Smooth muscle cell (in vitro differentiated cells): Measurements from ENCODE around the gene SPSB2. TPM values are rescaled to one million over a fixed set of nuclear protein-coding genes. Genes with fewer than 3 reads are reported as not detected.

Source experiments
- DNase-seq: peaks from one replicate; lab custom pipeline; 2025; ENCODE audit not compliant: unreplicated experiment; lab: John Stamatoyannopoulos, UW
- H2AFZ ChIP-seq: fragments of 200-600 bp; sonication (generic); 2 replicates; pipeline ENCODE4 v1.6.0; 2016; ENCODE audit warnings: antibody characterized with exemption, low read depth, mild to moderate bottlenecking
- H3F3A ChIP-seq: fragments of 200-600 bp; sonication (generic); 2 replicates; pipeline ENCODE4 v1.6.0; 2017; ENCODE audit warnings: antibody characterized with exemption, low read depth
- H3K27ac ChIP-seq: fragments of 200-600 bp; sonication (generic); 2 replicates; pipeline ENCODE4 v1.5.1; 2016; ENCODE audit warnings: low read depth, mild to moderate bottlenecking
- H3K27me3 ChIP-seq: fragments of 200-600 bp; sonication (generic); 2 replicates; pipeline ENCODE4 v1.6.1; 2016; ENCODE audit warnings: low read depth, mild to moderate bottlenecking
- H3K36me3 ChIP-seq: fragments of 200-600 bp; sonication (generic); 2 replicates; pipeline ENCODE4 v1.5.1; 2016; ENCODE audit warnings: low read depth
- H3K4me1 ChIP-seq: fragments of 200-600 bp; sonication (generic); 2 replicates; pipeline ENCODE4 v1.5.1; 2016; ENCODE audit warnings: low read depth
- H3K4me2 ChIP-seq: fragments of 200-600 bp; sonication (generic); 2 replicates; pipeline ENCODE4 v1.6.0; 2016; ENCODE audit warnings: mild to moderate bottlenecking
- H3K4me3 ChIP-seq: fragments of 200-600 bp; sonication (generic); 2 replicates; pipeline ENCODE4 v1.5.1; 2016; ENCODE audit warnings: mild to moderate bottlenecking
- H3K79me2 ChIP-seq: fragments of 200-600 bp; sonication (generic); 2 replicates; pipeline ENCODE4 v1.6.0; 2016; ENCODE audit warnings: low read depth, mild to moderate bottlenecking
- H3K9ac ChIP-seq: fragments of 200-600 bp; sonication (generic); 2 replicates; pipeline ENCODE4 v1.6.0; 2016; ENCODE audit warnings: low read depth
- H3K9me3 ChIP-seq: fragments of 200-600 bp; sonication (generic); replicated peaks from 2 replicates; pipeline ENCODE4 v1.5.1; 2016; ENCODE audit warnings: low read depth
- H4K20me1 ChIP-seq: fragments of 200-600 bp; sonication (generic); 2 replicates; pipeline ENCODE4 v1.6.0; 2016; ENCODE audit warnings: low read depth
- CTCF ChIP-seq: fragments of 200-600 bp; sonication (generic); IDR thresholded peaks from 2 replicates; pipeline ENCODE4 v1.5.1; 2017; ENCODE audit warnings: borderline replicate concordance, mild to moderate bottlenecking, antibody characterized with exemption; ENCODE audit not compliant: insufficient read depth, poor library complexity, severe bottlenecking
- WGBS: methylation state at CpG from one replicate; pipeline ENCODE4 v1.1.7; 2016; ENCODE audit warnings: low lambda C conversion rate; 5-methylcytosine and 5-hydroxymethylcytosine counted together
- polyA plus RNA-seq: library from polyadenylated mRNA; unstranded; fragments of >200 nt; fragmentation: Nextera tagmentation; extraction: Ambion mirVana; gene quantifications from 2 replicates; pipeline ENCODE4 v1.2.1, GENCODE V29; 2016
- total RNA-seq: library from RNA; depleted of rRNA; stranded (reverse); fragments of >200 nt; gene quantifications from 2 replicates; pipeline ENCODE4 v1.2.3, GENCODE V29; 2014

Gene SPSB2
- total and polyA plus RNA-seq, 2 experiments from 2014 or later, result 2.5 to 5.9 TPM

- peak within 1 kb of the TSS; percentile 83 for H3K27ac ChIP-seq
- no peaks in the 10 kb centered on the region for H3K27me3 ChIP-seq
- H3K4me3 ChIP-seq, result peak within 1 kb of the TSS; percentile 77
- no peaks in the 10 kb centered on the region for H3K36me3 ChIP-seq
- H3K9me3 ChIP-seq, result no peaks in the 10 kb centered on the region
- H3K9ac ChIP-seq, result peak within 1 kb of the TSS; percentile 95
- no peaks in the 10 kb centered on the region for H3F3A ChIP-seq
- peak within 1 kb of the TSS; percentile 98 for H3K4me2 ChIP-seq
- H2AFZ ChIP-seq, result peak within 1 kb of the TSS; percentile 81
- H4K20me1 ChIP-seq, result no peaks in the 10 kb centered on the region
- peak; percentile 73 for DNase-seq
- 7% methylated on average over 34 of the region's 34 CpGs for WGBS
- no peaks in the 10 kb centered on the region for H3K79me2 ChIP-seq
- H3K4me1 ChIP-seq, result peaks cover 10% of the 10 kb centered on the region
- TF ChIP-seq CTCF, result no peak
Measured at GRCh38 chr12:6904280-6905276, 31.5 kb upstream of the SPSB2 start, which contains the start of gene LRRC23. Gene LRRC23 (plus strand): TSS chr12:6904822. CDS start chr12:6905634, 812 bp downstream.

DNA sequence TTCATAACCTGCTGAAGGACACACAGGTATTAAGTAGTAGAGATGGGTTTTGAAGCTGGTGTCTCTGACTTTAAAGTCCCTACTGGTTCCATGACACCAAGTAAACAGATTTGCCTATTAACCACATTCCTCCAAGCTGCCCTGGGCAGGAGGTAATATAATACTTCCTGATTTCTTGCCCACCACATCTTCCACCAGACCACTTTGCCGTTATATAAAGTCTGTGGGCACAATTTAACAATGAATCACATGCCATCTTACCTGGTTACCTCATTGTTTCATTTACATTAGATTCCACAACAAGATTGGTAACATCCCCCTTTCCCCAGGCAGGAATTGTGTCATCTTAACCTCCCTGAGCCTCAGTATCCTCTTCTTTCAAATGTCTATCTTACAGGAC lies 30.6 kb upstream of the SPSB2 start:
- H3K9ac ChIP-seq, result no peak overlapping the region
- no peak for DNase-seq
- H3K79me2 ChIP-seq, result no peaks in the 10 kb centered on the region
- H3K27ac ChIP-seq, result peak overlapping the region; percentile 83
- no peaks in the 10 kb centered on the region for H3K9me3 ChIP-seq
- H3K4me3 ChIP-seq, result peak overlapping the region; percentile 77
- WGBS, result 84% methylated on average over 1 of the region's 1 CpG
- H4K20me1 ChIP-seq, result no peaks in the 10 kb centered on the region
- no peaks in the 10 kb centered on the region for H3F3A ChIP-seq
- peak overlapping the region; percentile 98 for H3K4me2 ChIP-seq
- H3K4me1 ChIP-seq, result peaks cover 10% of the 10 kb centered on the region
- H3K27me3 ChIP-seq, result no peaks in the 10 kb centered on the region
- no peak for TF ChIP-seq CTCF
- H2AFZ ChIP-seq, result peak overlapping the region; percentile 81
- no peaks in the 10 kb centered on the region for H3K36me3 ChIP-seq

GRCh38 chr12:6902448-6902847 lies 29.3 kb upstream of the SPSB2 start:
- no peak for DNase-seq
- H4K20me1 ChIP-seq, result no peaks in the 10 kb centered on the region
- H3K4me1 ChIP-seq, result peaks cover 10% of the 10 kb centered on the region
- H3K36me3 ChIP-seq, result no peaks in the 10 kb centered on the region
- no peaks in the 10 kb centered on the region for H3F3A ChIP-seq
- H3K79me2 ChIP-seq, result no peaks in the 10 kb centered on the region
- TF ChIP-seq CTCF, result no peak
- no peaks in the 10 kb centered on the region for H3K9me3 ChIP-seq
- no peak overlapping the region for H2AFZ ChIP-seq
- WGBS, result 94% methylated on average over 4 of the region's 4 CpGs
- H3K9ac ChIP-seq, result no peak overlapping the region
- H3K27me3 ChIP-seq, result no peaks in the 10 kb centered on the region
- H3K4me2 ChIP-seq, result no peak overlapping the region
- H3K4me3 ChIP-seq, result no peak overlapping the region
- H3K27ac ChIP-seq, result no peak overlapping the region
